NB4 (cell line): ENCODE measurements around the gene TYW1B.
"Not testable (repeated sequence)": the region's sequence is repeated elsewhere in the genome, so short reads cannot be mapped to it uniquely, and the experiment has no call there.

Experiments used
- CTCF ChIP-seq: IDR thresholded peaks from one replicate; pipeline ENCODE4 v1.5.1; 2012; ENCODE audit warnings: low read depth, low read length
- MAX ChIP-seq: IDR thresholded peaks from 2 replicates; pipeline ENCODE4 v1.6.1; 2011; ENCODE audit warnings: low read depth, low read length
- MYC ChIP-seq: IDR thresholded peaks from 2 replicates; pipeline ENCODE4 v1.6.1; 2011; ENCODE audit warnings: low read depth, low read length
- POLR2A ChIP-seq: IDR thresholded peaks from 2 replicates; pipeline ENCODE4 v1.6.1; 2011; ENCODE audit warnings: mild to moderate bottlenecking; ENCODE audit not compliant: insufficient read length; ENCODE audit errors: extremely low read depth

GRCh38 chr7:72730815-72731214 is 97.2 kb downstream of the TYW1B start:
- not testable (repeated sequence) for TF ChIP-seq CTCF, MYC, POLR2A, MAX
